K562 (cell line): ENCODE results near the gene PREP. TPM values are rescaled to one million over a fixed set of nuclear protein-coding genes. Genes with fewer than 3 reads are reported as not detected.

Experiments used
- ATF1 ChIP-seq, 2 experiments: fragments of 450-650 bp in 1 of 2; IDR thresholded peaks; 2 replicates each; pipeline ENCODE4 v1.6.1; 2016; ENCODE audit warnings: missing compliant biosample characterization in 1 of 2, missing genetic modification characterization in 1 of 2
- CREM ChIP-seq: IDR thresholded peaks from 2 replicates; pipeline ENCODE4 v1.6.1; 2014; ENCODE audit warnings: antibody characterized with exemption, low read depth
- POLR2A ChIP-seq: fragments of 450-650 bp; conservative IDR thresholded peaks from 2 replicates; pipeline ENCODE4 v1.6.1; 2016
- TBP ChIP-seq: optimal IDR thresholded peaks from 2 replicates; pipeline ENCODE3; 2011; ENCODE audit warnings: low read depth, low read length, improper control_type of control experiment
- TRIM28 ChIP-seq: fragments of 450-650 bp; IDR thresholded peaks from 2 replicates; pipeline ENCODE4 v1.6.1; 2017
- XRCC3 ChIP-seq: fragments of 450-650 bp; IDR thresholded peaks from 2 replicates; pipeline ENCODE4 v1.6.1; 2017; ENCODE audit warnings: mild to moderate bottlenecking, moderate library complexity
- ZFPM2 ChIP-seq: fragments of 250-450 bp; sonication (Bioruptor Pico); IDR thresholded peaks from 2 replicates; pipeline ENCODE4 v1.5.1; 2022; ENCODE audit warnings: mild to moderate bottlenecking
- ZNF224 ChIP-seq: sonication (generic); formaldehyde crosslinking; IDR thresholded peaks from 2 replicates; pipeline ENCODE4 v1.8.0; 2022; ENCODE audit warnings: mild to moderate bottlenecking, missing genetic modification reagents
- polyA plus RNA-seq, 8 experiments: library from polyadenylated mRNA; depleted of rRNA in 4 of 8; stranded (reverse) in 5 of 8; unstranded in 3 of 8; fragments of >200 nt; fragmentation: Nextera tagmentation in 2 of 8; fragmentation: Illumina TruSeq in 1 of 8; extraction: Ambion mirVana in 2 of 8; extraction: Trizol in 1 of 8; gene quantifications; 2 replicates each; pipeline versions ENCODE4 v1.2.1 to v1.2.3, GENCODE V29; 2011 to 2014; ENCODE audit warnings: inconsistent platforms in 1 of 8, missing spikeins in 1 of 8
- total RNA-seq, 7 experiments: library from RNA; depleted of rRNA in 6 of 7; stranded (reverse); fragments of >200 nt in 6 of 7; fragmentation: Illumina TruSeq in 2 of 7; extraction: Trizol in 2 of 7; gene quantifications; 2 replicates each; pipeline versions ENCODE4 v1.2.1 to v1.2.3, GENCODE V29; 2011 to 2021; ENCODE audit warnings: low replicate concordance in 1 of 7
- TF ChIP-seq, protein P1 (sequence below): fragments of 450-650 bp; formaldehyde crosslinking; IDR thresholded peaks from 2 replicates; pipeline ENCODE4 v1.4.0; 2020; ENCODE audit warnings: mild to moderate bottlenecking, moderate library complexity
- TF ChIP-seq, protein P2 (sequence below): fragments of 450-650 bp; formaldehyde crosslinking; IDR thresholded peaks from 2 replicates; pipeline ENCODE4 v1.4.0; 2020; ENCODE audit warnings: mild to moderate bottlenecking
- TF ChIP-seq, protein P3 (sequence below): sonication (generic); IDR thresholded peaks from 2 replicates; pipeline ENCODE4 v1.6.1; 2016
- TF ChIP-seq, protein P4 (sequence below): fragments of 250-450 bp; sonication (Bioruptor Pico); IDR thresholded peaks from 2 replicates; pipeline ENCODE4 v1.4.0; 2020
- TF ChIP-seq, protein P5 (sequence below): fragments of 450-650 bp; conservative IDR thresholded peaks from 2 replicates; pipeline ENCODE4 v1.6.1; 2016; ENCODE audit warnings: missing genetic modification characterization, low read depth, mild to moderate bottlenecking, control low read depth, missing compliant biosample characterization
- TF ChIP-seq, protein P6 (sequence below): fragments of 250-450 bp; sonication (Bioruptor Pico); IDR thresholded peaks from 2 replicates; pipeline ENCODE4 v1.8.0; 2021; ENCODE audit warnings: mild to moderate bottlenecking, moderate library complexity
- TF ChIP-seq, protein P7 (sequence below): fragments of 450-650 bp; IDR thresholded peaks from 2 replicates; pipeline ENCODE4 v1.6.1; 2016; ENCODE audit warnings: borderline replicate concordance
- TF ChIP-seq, protein P8 (sequence below), 2 experiments: fragments of 250-450 bp in 1 of 2; fragments of 450-650 bp in 1 of 2; sonication (Bioruptor Pico) in 1 of 2; IDR thresholded peaks; 2 replicates each; pipeline versions ENCODE4 v1.6.1 to v1.8.0; 2016 to 2021; ENCODE audit warnings: mild to moderate bottlenecking in 2 of 2, moderate library complexity in 2 of 2, missing compliant biosample characterization in 1 of 2, missing genetic modification characterization in 1 of 2

PREP gene
- total and polyA plus RNA-seq, 9 of the 15 experiments (the other 6 are each of a cell fraction or from before 2014, with no cell fraction given) = 14.1 to 60.8 (median 28.3) TPM

DNA sequence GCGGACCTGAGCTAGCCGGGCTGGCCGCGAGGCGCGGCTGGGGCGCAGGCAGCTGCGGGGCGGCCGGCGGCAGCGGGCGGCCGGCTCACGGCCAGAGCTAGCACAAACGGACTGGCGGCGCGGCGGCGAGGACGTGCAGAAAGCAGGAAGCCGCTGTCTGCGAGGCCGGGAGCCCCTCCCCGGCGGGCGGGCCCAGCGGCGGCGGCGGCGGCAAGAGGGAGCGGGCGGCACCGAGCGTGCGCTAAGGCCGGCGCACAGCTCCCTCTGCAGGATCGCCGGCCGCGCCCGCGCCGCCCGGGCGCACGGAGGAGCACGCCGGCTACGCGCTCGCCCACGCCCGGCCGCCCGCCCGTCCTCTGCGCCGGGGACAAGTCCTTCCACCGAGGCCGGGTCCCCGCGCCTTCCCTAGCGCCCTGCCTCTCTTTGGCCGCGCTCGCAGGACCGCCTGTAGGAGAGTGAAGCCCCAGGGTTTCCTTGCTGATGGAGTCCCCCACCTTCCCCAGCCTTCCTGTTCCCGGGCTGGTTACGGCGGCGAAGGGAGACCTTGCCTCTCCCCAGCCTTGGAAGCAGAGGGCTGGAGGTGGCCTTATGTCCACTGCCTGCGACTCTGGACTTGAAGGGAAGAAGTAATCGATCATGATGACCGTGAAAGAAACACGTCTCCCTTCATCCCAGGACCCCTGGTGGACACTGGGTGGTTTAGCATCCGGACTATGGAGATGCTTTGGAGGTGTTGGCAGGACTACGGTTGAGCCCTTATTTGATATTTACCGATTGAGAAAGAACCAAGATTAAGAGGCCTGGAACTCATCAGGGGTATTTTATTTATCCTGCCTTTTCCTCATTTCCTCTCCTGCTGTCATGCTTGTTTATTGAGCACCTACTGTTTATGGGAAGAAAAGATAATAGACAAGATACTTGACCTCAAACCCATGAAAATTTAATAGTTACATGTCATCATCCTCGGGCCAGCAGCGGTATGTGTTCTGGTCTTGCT, at the start of gene PREP (continued):
- TF ChIP-seq, protein P1, sequence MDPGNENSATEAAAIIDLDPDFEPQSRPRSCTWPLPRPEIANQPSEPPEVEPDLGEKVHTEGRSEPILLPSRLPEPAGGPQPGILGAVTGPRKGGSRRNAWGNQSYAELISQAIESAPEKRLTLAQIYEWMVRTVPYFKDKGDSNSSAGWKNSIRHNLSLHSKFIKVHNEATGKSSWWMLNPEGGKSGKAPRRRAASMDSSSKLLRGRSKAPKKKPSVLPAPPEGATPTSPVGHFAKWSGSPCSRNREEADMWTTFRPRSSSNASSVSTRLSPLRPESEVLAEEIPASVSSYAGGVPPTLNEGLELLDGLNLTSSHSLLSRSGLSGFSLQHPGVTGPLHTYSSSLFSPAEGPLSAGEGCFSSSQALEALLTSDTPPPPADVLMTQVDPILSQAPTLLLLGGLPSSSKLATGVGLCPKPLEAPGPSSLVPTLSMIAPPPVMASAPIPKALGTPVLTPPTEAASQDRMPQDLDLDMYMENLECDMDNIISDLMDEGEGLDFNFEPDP (CRISPR knock-in tag) = no peak
- TF ChIP-seq XRCC3 (no peak), POLR2A (peak; percentile 59), TBP (peak; percentile 68), CREM (peak; percentile 23; the same call in 1 of the 2 replicates), ZFPM2 (CRISPR knock-in tag) (no peak), ZNF224 (CRISPR knock-in tag) (no peak), ATF1 (CRISPR knock-in tag; IDR thresholded peaks at IDR 0.05) (no peak), ATF1 (tag; IDR thresholded peaks at IDR 0.05) (peak; percentile 41), TRIM28 (no peak)
- TF ChIP-seq, protein P2, sequence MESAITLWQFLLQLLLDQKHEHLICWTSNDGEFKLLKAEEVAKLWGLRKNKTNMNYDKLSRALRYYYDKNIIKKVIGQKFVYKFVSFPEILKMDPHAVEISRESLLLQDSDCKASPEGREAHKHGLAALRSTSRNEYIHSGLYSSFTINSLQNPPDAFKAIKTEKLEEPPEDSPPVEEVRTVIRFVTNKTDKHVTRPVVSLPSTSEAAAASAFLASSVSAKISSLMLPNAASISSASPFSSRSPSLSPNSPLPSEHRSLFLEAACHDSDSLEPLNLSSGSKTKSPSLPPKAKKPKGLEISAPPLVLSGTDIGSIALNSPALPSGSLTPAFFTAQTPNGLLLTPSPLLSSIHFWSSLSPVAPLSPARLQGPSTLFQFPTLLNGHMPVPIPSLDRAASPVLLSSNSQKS (CRISPR knock-in tag) = no peak
- TF ChIP-seq, protein P3, sequence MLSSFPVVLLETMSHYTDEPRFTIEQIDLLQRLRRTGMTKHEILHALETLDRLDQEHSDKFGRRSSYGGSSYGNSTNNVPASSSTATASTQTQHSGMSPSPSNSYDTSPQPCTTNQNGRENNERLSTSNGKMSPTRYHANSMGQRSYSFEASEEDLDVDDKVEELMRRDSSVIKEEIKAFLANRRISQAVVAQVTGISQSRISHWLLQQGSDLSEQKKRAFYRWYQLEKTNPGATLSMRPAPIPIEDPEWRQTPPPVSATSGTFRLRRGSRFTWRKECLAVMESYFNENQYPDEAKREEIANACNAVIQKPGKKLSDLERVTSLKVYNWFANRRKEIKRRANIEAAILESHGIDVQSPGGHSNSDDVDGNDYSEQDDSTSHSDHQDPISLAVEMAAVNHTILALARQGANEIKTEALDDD = no peak
- TF ChIP-seq, protein P4, sequence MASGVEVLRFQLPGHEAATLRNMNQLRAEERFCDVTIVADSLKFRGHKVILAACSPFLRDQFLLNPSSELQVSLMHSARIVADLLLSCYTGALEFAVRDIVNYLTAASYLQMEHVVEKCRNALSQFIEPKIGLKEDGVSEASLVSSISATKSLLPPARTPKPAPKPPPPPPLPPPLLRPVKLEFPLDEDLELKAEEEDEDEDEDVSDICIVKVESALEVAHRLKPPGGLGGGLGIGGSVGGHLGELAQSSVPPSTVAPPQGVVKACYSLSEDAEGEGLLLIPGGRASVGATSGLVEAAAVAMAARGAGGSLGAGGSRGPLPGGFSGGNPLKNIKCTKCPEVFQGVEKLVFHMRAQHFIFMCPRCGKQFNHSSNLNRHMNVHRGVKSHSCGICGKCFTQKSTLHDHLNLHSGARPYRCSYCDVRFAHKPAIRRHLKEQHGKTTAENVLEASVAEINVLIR (CRISPR knock-in tag) = no peak
- TF ChIP-seq, protein P5, sequence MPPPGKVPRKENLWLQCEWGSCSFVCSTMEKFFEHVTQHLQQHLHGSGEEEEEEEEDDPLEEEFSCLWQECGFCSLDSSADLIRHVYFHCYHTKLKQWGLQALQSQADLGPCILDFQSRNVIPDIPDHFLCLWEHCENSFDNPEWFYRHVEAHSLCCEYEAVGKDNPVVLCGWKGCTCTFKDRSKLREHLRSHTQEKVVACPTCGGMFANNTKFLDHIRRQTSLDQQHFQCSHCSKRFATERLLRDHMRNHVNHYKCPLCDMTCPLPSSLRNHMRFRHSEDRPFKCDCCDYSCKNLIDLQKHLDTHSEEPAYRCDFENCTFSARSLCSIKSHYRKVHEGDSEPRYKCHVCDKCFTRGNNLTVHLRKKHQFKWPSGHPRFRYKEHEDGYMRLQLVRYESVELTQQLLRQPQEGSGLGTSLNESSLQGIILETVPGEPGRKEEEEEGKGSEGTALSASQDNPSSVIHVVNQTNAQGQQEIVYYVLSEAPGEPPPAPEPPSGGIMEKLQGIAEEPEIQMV (tag) = no peak
- TF ChIP-seq, protein P6, sequence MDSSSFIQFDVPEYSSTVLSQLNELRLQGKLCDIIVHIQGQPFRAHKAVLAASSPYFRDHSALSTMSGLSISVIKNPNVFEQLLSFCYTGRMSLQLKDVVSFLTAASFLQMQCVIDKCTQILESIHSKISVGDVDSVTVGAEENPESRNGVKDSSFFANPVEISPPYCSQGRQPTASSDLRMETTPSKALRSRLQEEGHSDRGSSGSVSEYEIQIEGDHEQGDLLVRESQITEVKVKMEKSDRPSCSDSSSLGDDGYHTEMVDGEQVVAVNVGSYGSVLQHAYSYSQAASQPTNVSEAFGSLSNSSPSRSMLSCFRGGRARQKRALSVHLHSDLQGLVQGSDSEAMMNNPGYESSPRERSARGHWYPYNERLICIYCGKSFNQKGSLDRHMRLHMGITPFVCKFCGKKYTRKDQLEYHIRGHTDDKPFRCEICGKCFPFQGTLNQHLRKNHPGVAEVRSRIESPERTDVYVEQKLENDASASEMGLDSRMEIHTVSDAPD (CRISPR knock-in tag) = no peak
- TF ChIP-seq, protein P7, sequence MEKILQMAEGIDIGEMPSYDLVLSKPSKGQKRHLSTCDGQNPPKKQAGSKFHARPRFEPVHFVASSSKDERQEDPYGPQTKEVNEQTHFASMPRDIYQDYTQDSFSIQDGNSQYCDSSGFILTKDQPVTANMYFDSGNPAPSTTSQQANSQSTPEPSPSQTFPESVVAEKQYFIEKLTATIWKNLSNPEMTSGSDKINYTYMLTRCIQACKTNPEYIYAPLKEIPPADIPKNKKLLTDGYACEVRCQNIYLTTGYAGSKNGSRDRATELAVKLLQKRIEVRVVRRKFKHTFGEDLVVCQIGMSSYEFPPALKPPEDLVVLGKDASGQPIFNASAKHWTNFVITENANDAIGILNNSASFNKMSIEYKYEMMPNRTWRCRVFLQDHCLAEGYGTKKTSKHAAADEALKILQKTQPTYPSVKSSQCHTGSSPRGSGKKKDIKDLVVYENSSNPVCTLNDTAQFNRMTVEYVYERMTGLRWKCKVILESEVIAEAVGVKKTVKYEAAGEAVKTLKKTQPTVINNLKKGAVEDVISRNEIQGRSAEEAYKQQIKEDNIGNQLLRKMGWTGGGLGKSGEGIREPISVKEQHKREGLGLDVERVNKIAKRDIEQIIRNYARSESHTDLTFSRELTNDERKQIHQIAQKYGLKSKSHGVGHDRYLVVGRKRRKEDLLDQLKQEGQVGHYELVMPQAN = peak; percentile 41; the same call in 1 of the 2 replicates
- TF ChIP-seq, protein P8, sequence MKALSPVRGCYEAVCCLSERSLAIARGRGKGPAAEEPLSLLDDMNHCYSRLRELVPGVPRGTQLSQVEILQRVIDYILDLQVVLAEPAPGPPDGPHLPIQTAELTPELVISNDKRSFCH (CRISPR knock-in tag; IDR thresholded peaks at IDR 0.05) = no peak
- TF ChIP-seq, protein P8 (tag; IDR thresholded peaks at IDR 0.05) = no peak
